Memory B cell (primary cell): ENCODE data around the gene GALNT12.

ENCODE experiments used
- ATAC-seq: fragments of 150-1000 bp; cut with Tn5 transposase; 2 replicates; pipeline ENCODE4 v1.10.0; 2021; ENCODE audit warnings: low read depth, mild to moderate bottlenecking, moderate library complexity
- DNase-seq, 2 donors: peaks; one replicate each; pipeline ENCODE4 v3.0.0; 2022; ENCODE audit warnings: low spot score in 2 of 2
- H3K27ac Mint-ChIP-seq: one replicate; pipeline ENCODE4 v1.8.0; 2022; ENCODE audit warnings: mild to moderate bottlenecking, moderate library complexity, mixed read lengths
- H3K27me3 Mint-ChIP-seq: one replicate; pipeline ENCODE4 v1.8.0; 2022; ENCODE audit warnings: mixed read lengths
- H3K36me3 Mint-ChIP-seq: one replicate; pipeline ENCODE4 v1.8.0; 2022; ENCODE audit warnings: mild to moderate bottlenecking, mixed read lengths
- H3K4me1 Mint-ChIP-seq: one replicate; pipeline ENCODE4 v1.8.0; 2022; ENCODE audit warnings: mixed read lengths
- H3K4me3 Mint-ChIP-seq: one replicate; pipeline ENCODE4 v1.8.0; 2022; ENCODE audit warnings: mild to moderate bottlenecking, moderate library complexity, mixed read lengths
- H3K9me3 Mint-ChIP-seq: one replicate; pipeline ENCODE4 v1.8.0; 2022; ENCODE audit warnings: mixed read lengths

The GALNT12 gene

GRCh38 chr9:98873951-98874371 is 66.5 kb downstream of the GALNT12 start:
- DNase-seq (no peak), ATAC-seq (no peak)
- no peaks in the 10 kb centered on the region for H3K36me3 Mint-ChIP-seq
- H3K4me3 Mint-ChIP-seq: no peak overlapping the region
- H3K9me3 Mint-ChIP-seq: no peaks in the 10 kb centered on the region
- no peak overlapping the region for H3K27ac Mint-ChIP-seq
- H3K4me1 Mint-ChIP-seq: no peaks in the 10 kb centered on the region
- H3K27me3 Mint-ChIP-seq: peaks cover 18% of the 10 kb centered on the region

DNA sequence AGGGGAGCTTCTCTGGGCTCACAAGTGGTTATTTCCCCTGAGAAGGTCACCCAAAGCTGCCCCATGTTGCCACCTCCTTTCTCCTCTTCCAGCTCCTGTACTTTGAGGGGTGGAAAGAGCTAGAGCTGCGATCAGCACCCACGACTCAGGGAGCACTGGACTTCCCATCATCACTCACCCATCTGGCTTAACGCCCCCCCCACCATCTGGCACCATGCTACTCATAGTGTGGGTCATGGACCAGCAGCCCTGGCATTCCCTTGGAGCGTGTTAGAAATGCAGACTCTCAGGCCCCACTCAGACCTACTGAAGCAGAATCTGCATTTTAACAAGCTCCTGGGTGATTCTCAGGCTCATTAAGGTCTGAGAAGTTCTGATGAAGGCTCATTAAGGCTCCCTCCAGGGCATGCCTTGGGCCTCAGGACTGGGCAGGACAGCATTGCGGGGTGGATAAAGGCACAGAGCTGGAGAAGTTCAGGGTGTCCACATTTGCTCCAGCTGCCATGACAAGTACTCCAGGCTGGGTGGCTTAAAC is 67.3 kb downstream of the GALNT12 start:
- no peaks in the 10 kb centered on the region for H3K9me3 Mint-ChIP-seq
- ATAC-seq: no peak
- H3K36me3 Mint-ChIP-seq: no peaks in the 10 kb centered on the region
- no peak for DNase-seq
- no peak overlapping the region for H3K27ac Mint-ChIP-seq
- H3K4me3 Mint-ChIP-seq: no peak overlapping the region
- H3K27me3 Mint-ChIP-seq: peaks cover 22% of the 10 kb centered on the region
- no peaks in the 10 kb centered on the region for H3K4me1 Mint-ChIP-seq

GRCh38 chr9:98875536-98875935 is 68.1 kb downstream of the GALNT12 start:
- Mint-ChIP-seq H3K27me3 (peaks cover 22% of the 10 kb centered on the region), H3K27ac (no peak overlapping the region), H3K9me3 (no peaks in the 10 kb centered on the region), H3K4me1 (no peaks in the 10 kb centered on the region), H3K4me3 (no peak overlapping the region), H3K36me3 (no peaks in the 10 kb centered on the region)
- no peak for ATAC-seq
- DNase-seq: no peak

GRCh38 chr9:98877311-98877710 is 69.8 kb downstream of the GALNT12 start:
- peaks cover 13% of the 10 kb centered on the region for H3K27me3 Mint-ChIP-seq
- DNase-seq: no peak
- H3K27ac Mint-ChIP-seq: no peak overlapping the region
- no peaks in the 10 kb centered on the region for H3K9me3 Mint-ChIP-seq
- no peak overlapping the region for H3K4me3 Mint-ChIP-seq
- no peaks in the 10 kb centered on the region for H3K4me1 Mint-ChIP-seq
- no peak for ATAC-seq
- no peaks in the 10 kb centered on the region for H3K36me3 Mint-ChIP-seq

DNA sequence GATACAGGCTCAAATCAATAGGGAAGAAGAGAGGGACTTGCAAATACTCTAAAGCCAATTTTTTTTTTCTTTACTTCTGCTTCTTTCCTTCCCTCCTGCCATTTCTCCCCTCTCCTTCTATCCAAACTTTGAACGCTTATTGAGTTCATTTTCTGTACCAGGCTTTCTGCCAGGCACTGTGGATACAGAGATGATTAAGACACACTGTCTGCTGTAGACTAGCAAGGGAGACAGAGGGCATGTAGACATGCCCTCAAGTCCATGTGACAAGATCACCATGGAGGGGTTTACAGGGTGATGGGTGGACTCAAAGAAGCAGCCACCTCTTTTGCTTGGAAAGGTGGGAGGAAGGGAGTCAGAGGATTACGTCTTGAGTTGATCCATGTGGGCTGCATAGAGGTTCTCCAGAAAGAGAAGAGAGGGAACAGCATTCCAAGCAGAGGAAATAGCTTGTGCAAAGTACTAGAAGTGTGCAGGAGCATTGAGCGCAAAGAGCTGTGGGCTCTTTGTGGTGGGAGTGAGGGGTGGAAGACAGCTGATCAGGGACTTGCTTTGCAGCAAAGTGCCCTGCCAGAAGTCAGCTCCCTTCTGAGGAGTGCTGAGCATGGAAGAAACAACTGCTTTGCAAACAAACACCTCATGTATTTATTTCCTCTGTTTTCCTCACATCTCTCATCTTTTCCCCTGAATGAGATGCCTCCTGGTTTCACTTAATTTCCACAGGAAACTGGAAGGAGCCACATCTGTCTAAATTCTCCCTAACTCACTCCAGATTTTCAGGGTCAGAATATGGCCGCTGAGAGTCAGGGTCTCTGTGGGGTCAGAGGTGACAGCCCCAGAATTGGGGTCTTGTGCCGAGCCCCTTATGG is 71.9 kb downstream of the GALNT12 start:
- H3K4me1 Mint-ChIP-seq: no peaks in the 10 kb centered on the region
- H3K4me3 Mint-ChIP-seq: no peak overlapping the region
- no peak for ATAC-seq
- H3K9me3 Mint-ChIP-seq: no peaks in the 10 kb centered on the region
- DNase-seq: no peak
- no peak overlapping the region for H3K27ac Mint-ChIP-seq
- H3K36me3 Mint-ChIP-seq: no peaks in the 10 kb centered on the region
- peaks cover 14% of the 10 kb centered on the region for H3K27me3 Mint-ChIP-seq

- peaks cover 14% of the 10 kb centered on the region for H3K27me3 Mint-ChIP-seq
These were observed 72.5 kb downstream of the GALNT12 start for GRCh38 chr9:98879963-98880310.

GRCh38 chr9:98880311-98881015 is 73.0 kb downstream of the GALNT12 start:
- no peaks in the 10 kb centered on the region for H3K9me3 Mint-ChIP-seq
- H3K27me3 Mint-ChIP-seq: peaks cover 16% of the 10 kb centered on the region

More at GRCh38 chr9:98879963-98880310, 72.5 kb downstream of the GALNT12 start:
- ATAC-seq (no peak), DNase-seq (no peak)
- Mint-ChIP-seq H3K9me3 (no peaks in the 10 kb centered on the region), H3K36me3 (no peaks in the 10 kb centered on the region), H3K4me3 (no peak overlapping the region), H3K4me1 (no peaks in the 10 kb centered on the region), H3K27ac (no peak overlapping the region)

GRCh38 chr9:98881356-98881755 is 73.9 kb downstream of the GALNT12 start:
- Mint-ChIP-seq H3K4me3 (no peak overlapping the region), H3K27me3 (peaks cover 16% of the 10 kb centered on the region), H3K4me1 (no peaks in the 10 kb centered on the region), H3K36me3 (peaks cover 1% of the 10 kb centered on the region), H3K9me3 (no peaks in the 10 kb centered on the region), H3K27ac (no peak overlapping the region)
- ATAC-seq (no peak), DNase-seq (no peak)

More at GRCh38 chr9:98880311-98881015, 73.0 kb downstream of the GALNT12 start:
- H3K27ac Mint-ChIP-seq: no peak overlapping the region
- no peaks in the 10 kb centered on the region for H3K4me1 Mint-ChIP-seq
- H3K4me3 Mint-ChIP-seq: no peak overlapping the region
- H3K36me3 Mint-ChIP-seq: peaks cover 1% of the 10 kb centered on the region
- DNase-seq (no peak), ATAC-seq (no peak)

DNA sequence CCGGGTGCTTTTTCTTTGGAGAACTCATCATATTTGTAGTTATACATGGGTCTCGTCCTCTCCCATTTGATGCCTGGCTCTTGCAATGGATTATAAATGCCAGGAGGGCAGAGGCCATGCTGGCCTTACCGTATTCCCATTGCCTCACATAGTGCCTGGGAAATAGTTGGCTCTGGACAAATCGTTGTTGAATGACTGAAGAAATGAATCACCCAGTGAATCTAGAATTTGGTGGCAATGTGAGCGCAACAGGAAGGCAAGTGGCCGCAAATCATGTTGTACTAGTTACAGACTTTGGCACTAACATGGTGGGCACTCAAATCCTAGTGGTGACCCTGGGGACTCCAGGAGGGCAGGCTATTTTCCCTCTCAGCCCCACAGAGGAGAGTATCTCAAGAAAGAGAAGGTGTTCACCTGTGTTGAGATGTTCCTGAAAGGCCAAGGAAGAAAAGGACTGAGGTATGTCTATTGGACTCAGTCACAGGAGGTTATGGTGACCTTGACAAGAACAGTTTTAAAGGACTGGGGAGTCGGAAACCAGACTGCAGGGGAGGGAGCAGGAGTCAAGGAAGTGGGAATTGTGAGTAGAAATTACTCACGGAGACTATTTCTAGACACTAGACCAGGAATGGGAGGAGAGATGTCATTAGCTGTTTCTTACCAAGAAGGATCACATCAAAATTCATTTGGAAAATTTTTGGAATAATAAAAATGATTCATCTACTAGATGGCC is 74.5 kb downstream of the GALNT12 start:
- Mint-ChIP-seq H3K36me3 (peaks cover 1% of the 10 kb centered on the region), H3K4me3 (no peak overlapping the region), H3K27ac (no peak overlapping the region), H3K27me3 (peaks cover 16% of the 10 kb centered on the region), H3K4me1 (no peaks in the 10 kb centered on the region), H3K9me3 (no peaks in the 10 kb centered on the region)
- ATAC-seq (no peak), DNase-seq (no peak)

- Mint-ChIP-seq H3K4me3 (no peak overlapping the region), H3K4me1 (no peaks in the 10 kb centered on the region), H3K27ac (no peak overlapping the region), H3K36me3 (peaks cover 1% of the 10 kb centered on the region), H3K9me3 (no peaks in the 10 kb centered on the region), H3K27me3 (peaks cover 18% of the 10 kb centered on the region)
- ATAC-seq: no peak
- no peak for DNase-seq
These were observed 75.1 kb downstream of the GALNT12 start for GRCh38 chr9:98882569-98882923.

- peaks cover 19% of the 10 kb centered on the region for H3K27me3 Mint-ChIP-seq
- H3K9me3 Mint-ChIP-seq: no peaks in the 10 kb centered on the region
- peaks cover 1% of the 10 kb centered on the region for H3K36me3 Mint-ChIP-seq
- ATAC-seq: no peak
- no peak for DNase-seq
- no peaks in the 10 kb centered on the region for H3K4me1 Mint-ChIP-seq
- no peak overlapping the region for H3K27ac Mint-ChIP-seq
- no peak overlapping the region for H3K4me3 Mint-ChIP-seq
These were observed 75.8 kb downstream of the GALNT12 start for GRCh38 chr9:98883276-98883675.

DNA sequence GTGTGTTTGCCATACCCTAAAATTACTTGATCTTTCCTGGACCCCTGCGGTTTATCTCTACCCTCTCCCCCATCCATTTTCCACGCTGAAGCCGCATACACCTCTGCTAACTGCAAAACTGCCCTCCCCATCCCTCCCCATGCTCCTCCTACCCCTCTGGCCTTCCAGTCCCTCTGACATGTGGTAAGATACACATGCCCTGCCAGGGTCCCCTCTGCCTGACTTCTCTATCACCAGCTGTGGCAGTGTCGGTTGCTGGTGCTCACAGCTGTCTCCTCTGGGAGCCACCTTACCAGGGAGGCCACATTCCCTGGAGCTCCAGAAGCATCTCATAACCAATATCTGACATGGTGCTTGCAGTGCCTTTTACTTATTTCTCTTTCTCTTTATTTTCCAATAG is 77.4 kb downstream of the GALNT12 start:
- no peaks in the 10 kb centered on the region for H3K4me1 Mint-ChIP-seq
- ATAC-seq (no peak), DNase-seq (no peak)
- no peak overlapping the region for H3K4me3 Mint-ChIP-seq
- H3K36me3 Mint-ChIP-seq: peaks cover 1% of the 10 kb centered on the region
- H3K27me3 Mint-ChIP-seq: peaks cover 14% of the 10 kb centered on the region
- H3K27ac Mint-ChIP-seq: no peak overlapping the region
- H3K9me3 Mint-ChIP-seq: no peaks in the 10 kb centered on the region

DNA sequence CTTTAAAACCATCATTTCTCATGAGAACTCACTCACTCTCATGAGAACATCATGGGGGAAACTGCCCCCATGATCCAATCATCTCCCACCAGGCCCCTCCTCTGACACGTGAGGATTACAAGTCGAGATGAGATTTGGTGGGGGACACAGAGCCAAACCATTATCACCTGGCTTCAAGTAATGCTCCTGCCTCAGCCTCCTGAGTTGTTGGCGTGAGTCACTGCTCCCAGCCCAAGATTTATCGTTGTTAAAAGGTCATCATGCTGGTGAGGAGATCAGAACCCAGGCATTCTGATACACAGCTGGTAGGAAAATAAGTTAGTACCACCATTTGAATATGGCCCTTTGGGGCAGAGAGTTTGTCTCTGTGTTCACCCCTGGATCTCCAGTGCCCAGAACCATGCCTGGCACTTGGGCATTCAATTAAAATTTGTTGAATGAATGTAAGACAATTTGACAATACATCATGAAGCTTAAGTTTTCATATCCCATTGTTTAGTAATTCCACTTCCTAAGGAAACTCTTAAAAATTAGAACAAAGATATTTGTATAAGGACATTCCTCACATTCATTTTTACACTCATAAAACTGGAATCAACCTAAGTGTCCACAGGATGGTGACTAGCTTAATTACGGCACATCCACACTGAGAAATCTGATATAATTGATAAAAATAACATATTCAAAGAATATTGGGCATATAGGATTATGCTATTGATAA is 78.3 kb downstream of the GALNT12 start:
- Mint-ChIP-seq H3K27ac (no peak overlapping the region), H3K27me3 (peaks cover 16% of the 10 kb centered on the region), H3K4me1 (no peaks in the 10 kb centered on the region), H3K36me3 (peaks cover 1% of the 10 kb centered on the region), H3K9me3 (no peaks in the 10 kb centered on the region), H3K4me3 (no peak overlapping the region)
- DNase-seq: no peak
- ATAC-seq: no peak
